GM23338 (cell line): ENCODE data around the gene SWT1. TPM values are rescaled to one million over a fixed set of nuclear protein-coding genes. Genes with fewer than 3 reads are reported as not detected.

ENCODE experiments used
- ATAC-seq: fragments of 200-7000 bp; cut with Tn5 transposase; 3 replicates; pipeline ENCODE4 v1.9.1; 2020
- DNase-seq: peaks from one replicate; pipeline ENCODE4 v3.0.0-alpha.2; 2015; ENCODE audit warnings: low spot score
- H2AFZ ChIP-seq: fragments of 200-600 bp; sonication (generic); 2 replicates; pipeline ENCODE4 v1.8.0; 2016; ENCODE audit warnings: antibody characterized with exemption, mild to moderate bottlenecking, moderate library complexity
- H3F3A ChIP-seq: fragments of 200-600 bp; sonication (generic); replicated peaks from 2 replicates; pipeline ENCODE4 v1.8.0; 2017; ENCODE audit warnings: antibody characterized with exemption, mixed run types, low read depth
- H3K27ac ChIP-seq: fragments of 200-600 bp; sonication (generic); 2 replicates; pipeline ENCODE4 v1.6.1; 2016; ENCODE audit warnings: low read depth
- H3K27me3 ChIP-seq: fragments of 200-600 bp; sonication (generic); 2 replicates; pipeline ENCODE4 v1.8.0; 2016; ENCODE audit warnings: mild to moderate bottlenecking, mixed run types, moderate library complexity; ENCODE audit not compliant: insufficient read depth
- H3K36me3 ChIP-seq: fragments of 200-600 bp; sonication (generic); 2 replicates; pipeline ENCODE4 v1.8.0; 2016; ENCODE audit warnings: mild to moderate bottlenecking; ENCODE audit not compliant: insufficient read depth
- H3K4me1 ChIP-seq: fragments of 200-600 bp; sonication (generic); 2 replicates; pipeline ENCODE4 v1.8.0; 2016; ENCODE audit warnings: mild to moderate bottlenecking, moderate library complexity; ENCODE audit not compliant: insufficient read depth
- H3K4me2 ChIP-seq: fragments of 200-600 bp; sonication (generic); 2 replicates; pipeline ENCODE4 v1.7.1; 2017; ENCODE audit warnings: mixed run types
- H3K4me3 ChIP-seq: fragments of 200-600 bp; sonication (generic); 2 replicates; pipeline ENCODE4 v1.6.1; 2016; ENCODE audit warnings: mixed run types
- H3K79me2 ChIP-seq: fragments of 200-600 bp; sonication (generic); replicated peaks from 2 replicates; pipeline ENCODE4 v1.8.0; 2017; ENCODE audit warnings: mild to moderate bottlenecking; ENCODE audit not compliant: insufficient read depth
- H3K9me2 ChIP-seq: fragments of 200-600 bp; sonication (generic); 2 replicates; pipeline ENCODE4 v1.8.0; 2017; ENCODE audit not compliant: insufficient read depth
- H4K20me1 ChIP-seq: fragments of 200-600 bp; sonication (generic); replicated peaks from 2 replicates; pipeline ENCODE4 v1.8.0; 2017; ENCODE audit warnings: mild to moderate bottlenecking; ENCODE audit not compliant: insufficient read depth
- H3K27ac Mint-ChIP-seq: 2 replicates; pipeline ENCODE4 v1.8.0; 2020; ENCODE audit warnings: inconsistent platforms, mild to moderate bottlenecking, moderate library complexity, mixed read lengths
- H3K27me3 Mint-ChIP-seq: 3 replicates; pipeline ENCODE4 v1.8.0; 2022; ENCODE audit warnings: low read depth, mild to moderate bottlenecking, moderate library complexity, mixed read lengths, inconsistent platforms; ENCODE audit not compliant: insufficient read depth, poor library complexity
- H3K36me3 Mint-ChIP-seq: 3 replicates; pipeline ENCODE4 v1.8.0; 2021; ENCODE audit warnings: low read depth, mild to moderate bottlenecking, inconsistent platforms, moderate library complexity, mixed read lengths
- H3K4me1 Mint-ChIP-seq: 3 replicates; pipeline ENCODE4 v1.8.0; 2020; ENCODE audit warnings: mild to moderate bottlenecking, inconsistent platforms, mixed read lengths
- H3K4me3 Mint-ChIP-seq: 3 replicates; pipeline ENCODE4 v1.8.0; 2021; ENCODE audit warnings: moderate library complexity, mild to moderate bottlenecking, inconsistent platforms, mixed read lengths
- H3K9me3 Mint-ChIP-seq: 3 replicates; pipeline ENCODE4 v1.8.0; 2020; ENCODE audit warnings: moderate library complexity, mild to moderate bottlenecking, inconsistent platforms, mixed read lengths
- CREB1 ChIP-seq: fragments of 250-450 bp; sonication (Bioruptor Pico); IDR thresholded peaks from 2 replicates; pipeline ENCODE4 v1.5.0; 2020; ENCODE audit warnings: low read depth, mild to moderate bottlenecking, moderate library complexity
- ETS1 ChIP-seq: IDR thresholded peaks from 2 replicates; pipeline ENCODE4 v1.6.1; 2016; ENCODE audit warnings: antibody characterized with exemption
- EZH2phosphoT487 ChIP-seq: fragments of 200-600 bp; sonication (generic); IDR thresholded peaks from one replicate; pipeline ENCODE4 v1.8.1; 2018; ENCODE audit warnings: antibody characterized with exemption; ENCODE audit not compliant: unreplicated experiment
- NANOG ChIP-seq: IDR thresholded peaks from 2 replicates; pipeline ENCODE4 v1.6.1; 2016; ENCODE audit warnings: antibody characterized with exemption, borderline replicate concordance
- POLR2AphosphoS5 ChIP-seq: IDR thresholded peaks from 2 replicates; pipeline ENCODE4 v1.6.1; 2016; ENCODE audit warnings: antibody characterized with exemption, low read depth
- STAT1 ChIP-seq: IDR thresholded peaks from one replicate; pipeline ENCODE4 v1.6.1; 2016; ENCODE audit warnings: antibody characterized with exemption; ENCODE audit not compliant: unreplicated experiment
- ZNF331 ChIP-seq: fragments of 250-450 bp; sonication (Bioruptor Pico); IDR thresholded peaks from 2 replicates; pipeline ENCODE4 v1.5.0; 2020; ENCODE audit warnings: low read depth, mild to moderate bottlenecking, moderate library complexity
- ZNF462 ChIP-seq: fragments of 250-450 bp; sonication (Bioruptor Pico); IDR thresholded peaks from 2 replicates; pipeline ENCODE4 v1.5.0; 2020; ENCODE audit warnings: mild to moderate bottlenecking, moderate library complexity
- polyA plus RNA-seq: library from polyadenylated mRNA; unstranded; fragments of >200 nt; fragmentation: Nextera tagmentation; extraction: Ambion mirVana; gene quantifications from 2 replicates; pipeline ENCODE4 v1.2.1, GENCODE V29; 2016
- total RNA-seq: library from RNA; depleted of rRNA; stranded (reverse); fragments of >200 nt; shearing (Covaris generic); gene quantifications from 2 replicates; pipeline ENCODE4 v1.2.3, GENCODE V29; 2014

SWT1 gene
- total and polyA plus RNA-seq, 2 experiments from 2014 or later: 3.6 to 5.7 TPM

DNA sequence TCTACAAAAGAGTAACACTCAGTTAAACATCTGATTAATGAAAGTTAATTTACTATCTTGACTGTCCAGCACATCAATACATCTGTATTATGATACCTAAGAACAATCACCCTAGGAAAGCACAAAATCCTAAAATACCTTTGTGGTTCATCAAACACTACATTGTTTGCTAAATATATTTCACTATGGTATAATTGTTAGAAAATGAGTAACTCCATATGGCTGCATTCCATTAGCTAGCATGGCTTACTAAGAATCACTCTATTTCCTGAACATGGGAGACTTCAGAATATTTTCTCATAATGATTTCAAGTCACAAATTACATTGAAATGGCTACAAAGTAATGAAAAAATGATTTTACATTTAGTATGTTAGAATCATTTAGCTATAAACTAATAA, 12.7 kb upstream of the SWT1 start:
- Histone ChIP-seq H3K36me3 (peaks cover 4% of the 10 kb centered on the region; the same call in 1 of the 2 replicates), H3K4me2 (no peak overlapping the region), H3K9me2 (no peaks in the 10 kb centered on the region), H3K27me3 (no peaks in the 10 kb centered on the region), H4K20me1 (no peaks in the 10 kb centered on the region), H3K27ac (no peak overlapping the region), H2AFZ (no peak overlapping the region), H3K79me2 (no peaks in the 10 kb centered on the region), H3K4me1 (no peaks in the 10 kb centered on the region), H3K4me3 (no peak overlapping the region), H3F3A (no peaks in the 10 kb centered on the region)
- Mint-ChIP-seq H3K4me1 (no peaks in the 10 kb centered on the region), H3K4me3 (no peak overlapping the region), H3K27ac (no peak overlapping the region), H3K9me3 (no peaks in the 10 kb centered on the region), H3K27me3 (no peaks in the 10 kb centered on the region), H3K36me3 (peaks cover 2% of the 10 kb centered on the region; the same call in 1 of the 3 replicates)
- DNase-seq: no peak
- ATAC-seq: no peak
- TF ChIP-seq STAT1 (no peak), ETS1 (no peak), ZNF462 (CRISPR knock-in tag) (no peak), CREB1 (CRISPR knock-in tag) (no peak), POLR2AphosphoS5 (no peak), EZH2phosphoT487 (no peak), NANOG (no peak), ZNF331 (CRISPR knock-in tag) (no peak)
